Fibroblast of pulmonary artery (primary cell): ENCODE results near the gene SNU13.
"Not testable (repeated sequence)": the region's sequence is repeated elsewhere in the genome, so short reads cannot be mapped to it uniquely, and the experiment has no call there.

ENCODE experiments used
- DNase-seq: peaks from one replicate; pipeline ENCODE4 v3.0.0-alpha.2; 2010; ENCODE audit warnings: low read depth
- H3K4me3 ChIP-seq: replicated peaks from 2 replicates; pipeline ENCODE4 v1.5.1; 2011; ENCODE audit warnings: low read depth, mild to moderate bottlenecking, control low read depth, low read length, moderate library complexity
- TF ChIP-seq, protein P1 (sequence below): IDR thresholded peaks from 2 replicates; pipeline ENCODE4 v1.5.1; 2011; ENCODE audit warnings: mild to moderate bottlenecking, control low read depth, low read length, inconsistent platforms; ENCODE audit errors: missing control alignments

Gene SNU13

DNA sequence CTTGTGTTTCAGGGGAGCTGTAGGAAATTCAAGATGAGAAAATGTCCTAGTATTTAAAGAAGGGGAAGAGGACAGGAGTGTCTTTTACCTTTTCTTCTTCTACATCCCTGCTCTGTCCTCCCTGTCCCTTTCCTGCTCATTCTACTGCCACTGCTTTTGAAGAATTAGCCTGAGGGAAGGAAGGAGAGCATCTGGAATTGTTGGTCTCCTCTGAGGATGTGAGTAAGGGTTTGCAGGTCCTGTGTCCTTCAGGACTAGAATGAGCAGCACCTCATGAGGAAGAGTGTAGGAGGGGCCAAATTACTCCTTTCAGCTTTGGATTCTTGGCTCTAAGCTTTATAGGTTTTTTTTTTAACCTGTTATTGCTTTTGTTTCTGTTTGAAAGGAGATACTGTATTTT lies 24.2 kb downstream of the SNU13 start:
- DNase-seq: no peak

DNA sequence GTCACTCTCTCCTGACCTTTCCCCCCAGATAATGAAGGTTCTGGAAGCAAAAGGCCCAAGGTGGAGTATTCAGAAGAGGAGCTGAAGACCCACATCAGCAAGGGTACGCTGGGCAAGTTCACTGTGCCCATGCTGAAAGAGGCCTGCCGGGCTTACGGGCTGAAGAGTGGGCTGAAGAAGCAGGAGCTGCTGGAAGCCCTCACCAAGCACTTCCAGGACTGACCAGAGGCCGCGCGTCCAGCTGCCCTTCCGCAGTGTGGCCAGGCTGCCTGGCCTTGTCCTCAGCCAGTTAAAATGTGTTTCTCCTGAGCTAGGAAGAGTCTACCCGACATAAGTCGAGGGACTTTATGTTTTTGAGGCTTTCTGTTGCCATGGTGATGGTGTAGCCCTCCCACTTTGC lies 25.1 kb downstream of the SNU13 start:
- H3K4me3 ChIP-seq, DNase-seq: not testable (repeated sequence)

More for the DNA sequence above, 24.2 kb downstream of the SNU13 start:
- TF ChIP-seq, protein P1, sequence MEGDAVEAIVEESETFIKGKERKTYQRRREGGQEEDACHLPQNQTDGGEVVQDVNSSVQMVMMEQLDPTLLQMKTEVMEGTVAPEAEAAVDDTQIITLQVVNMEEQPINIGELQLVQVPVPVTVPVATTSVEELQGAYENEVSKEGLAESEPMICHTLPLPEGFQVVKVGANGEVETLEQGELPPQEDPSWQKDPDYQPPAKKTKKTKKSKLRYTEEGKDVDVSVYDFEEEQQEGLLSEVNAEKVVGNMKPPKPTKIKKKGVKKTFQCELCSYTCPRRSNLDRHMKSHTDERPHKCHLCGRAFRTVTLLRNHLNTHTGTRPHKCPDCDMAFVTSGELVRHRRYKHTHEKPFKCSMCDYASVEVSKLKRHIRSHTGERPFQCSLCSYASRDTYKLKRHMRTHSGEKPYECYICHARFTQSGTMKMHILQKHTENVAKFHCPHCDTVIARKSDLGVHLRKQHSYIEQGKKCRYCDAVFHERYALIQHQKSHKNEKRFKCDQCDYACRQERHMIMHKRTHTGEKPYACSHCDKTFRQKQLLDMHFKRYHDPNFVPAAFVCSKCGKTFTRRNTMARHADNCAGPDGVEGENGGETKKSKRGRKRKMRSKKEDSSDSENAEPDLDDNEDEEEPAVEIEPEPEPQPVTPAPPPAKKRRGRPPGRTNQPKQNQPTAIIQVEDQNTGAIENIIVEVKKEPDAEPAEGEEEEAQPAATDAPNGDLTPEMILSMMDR: no peak
- no peak overlapping the region for H3K4me3 ChIP-seq

DNA sequence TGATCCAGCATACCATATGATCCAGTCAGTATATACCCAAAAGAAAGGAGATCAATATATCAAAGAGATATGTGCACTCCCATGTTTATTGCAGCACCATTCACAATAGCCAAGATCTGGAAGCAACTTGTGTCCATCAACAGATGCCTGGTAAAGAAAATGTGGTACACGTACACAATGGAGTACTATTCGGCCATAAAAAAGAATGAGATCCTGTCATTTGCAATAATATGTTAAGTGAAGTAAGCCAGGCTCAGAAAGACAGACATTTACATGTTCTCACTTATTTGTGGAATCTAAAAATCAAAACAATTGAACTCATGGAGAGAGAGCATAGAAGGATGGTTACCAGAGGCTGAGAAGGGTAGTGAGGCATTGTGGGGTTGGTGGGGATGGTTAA lies 27.0 kb downstream of the SNU13 start:
- no peak for DNase-seq
- no peak overlapping the region for H3K4me3 ChIP-seq
- TF ChIP-seq, protein P1: no peak

DNA sequence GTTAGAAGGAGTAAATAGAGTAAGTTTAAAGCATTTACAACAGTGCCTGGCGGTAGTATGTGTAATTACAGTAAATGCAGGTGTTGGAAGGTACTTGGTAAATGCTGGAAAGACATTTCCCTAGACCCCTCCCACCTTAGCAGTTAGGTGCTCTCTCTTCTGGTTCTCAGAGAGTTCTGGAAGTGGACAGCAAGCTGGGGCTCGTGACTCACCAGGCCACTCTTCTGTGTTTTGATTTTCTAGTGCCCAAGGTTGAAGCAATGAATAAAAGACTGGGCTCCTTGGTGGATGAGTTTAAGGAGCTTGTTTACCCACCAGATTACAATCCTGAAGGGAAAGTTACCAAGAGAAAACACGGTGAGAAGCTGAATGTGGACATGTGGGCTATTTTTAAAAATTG lies 27.6 kb downstream of the SNU13 start:
- TF ChIP-seq, protein P1: no peak
- no peak for DNase-seq
- H3K4me3 ChIP-seq: no peak overlapping the region

DNA sequence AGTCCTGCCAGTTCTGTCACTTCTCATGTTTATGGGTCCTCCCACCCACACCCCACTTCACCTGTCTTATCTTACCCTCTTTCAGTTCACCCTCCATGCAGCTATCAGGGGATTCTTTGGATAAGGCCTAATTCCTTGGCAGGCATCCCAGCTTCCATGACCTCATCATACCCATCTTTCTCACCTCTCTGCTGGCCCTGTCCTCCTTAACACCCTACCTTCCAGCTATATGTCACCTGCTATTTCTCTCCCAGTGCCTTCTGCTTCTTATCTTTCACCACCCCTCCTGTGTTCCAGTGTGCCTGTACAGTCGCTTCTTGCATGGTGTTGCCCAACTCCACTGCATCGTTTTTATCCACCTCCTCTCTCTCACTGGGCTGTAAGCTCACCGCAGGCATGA lies 28.3 kb downstream of the SNU13 start:
- no peak overlapping the region for H3K4me3 ChIP-seq
- TF ChIP-seq, protein P1: no peak
- DNase-seq: no peak

DNA sequence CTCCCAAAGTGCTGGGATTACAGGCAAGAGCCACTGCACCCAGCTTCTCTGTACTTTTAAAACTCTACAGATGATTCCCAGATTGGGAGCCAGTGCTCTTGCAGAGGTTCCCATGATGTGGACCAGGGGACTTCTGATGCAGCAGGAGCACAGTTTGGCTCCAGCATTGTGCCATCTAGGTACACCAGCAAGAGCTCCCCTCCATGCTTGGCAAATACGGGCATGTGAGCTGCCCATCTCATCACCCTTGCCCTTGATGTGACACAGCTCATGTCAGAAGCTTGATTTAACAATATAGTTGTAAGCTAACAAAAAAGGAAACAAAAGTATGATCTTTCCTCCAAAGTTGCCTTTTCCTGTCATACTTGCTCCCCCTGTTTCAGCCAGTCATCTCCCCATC lies 28.7 kb downstream of the SNU13 start:
- TF ChIP-seq, protein P1: no peak
- no peak for DNase-seq
- H3K4me3 ChIP-seq: no peak overlapping the region

DNA sequence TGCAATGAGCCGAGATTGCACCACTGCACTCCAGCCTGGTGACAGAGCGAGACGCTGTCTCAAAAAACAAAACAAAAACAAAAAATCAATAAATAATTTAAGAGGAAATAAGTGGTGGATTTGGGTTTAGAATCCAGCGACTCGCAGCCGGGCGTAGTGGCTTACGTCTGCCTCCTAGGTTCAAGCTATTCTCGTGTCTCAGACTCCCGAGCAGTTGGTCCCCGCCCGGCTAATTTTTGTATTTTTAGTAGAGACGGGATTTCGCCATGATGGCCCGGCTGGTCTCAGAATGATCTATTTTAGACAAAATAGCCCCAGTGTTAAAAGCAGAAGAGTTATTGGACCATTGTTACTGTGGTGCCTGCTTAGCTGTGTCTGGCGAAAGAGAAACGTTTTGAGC lies 29.8 kb downstream of the SNU13 start:
- DNase-seq: no peak
- no peak overlapping the region for H3K4me3 ChIP-seq
- TF ChIP-seq, protein P1: no peak

DNA sequence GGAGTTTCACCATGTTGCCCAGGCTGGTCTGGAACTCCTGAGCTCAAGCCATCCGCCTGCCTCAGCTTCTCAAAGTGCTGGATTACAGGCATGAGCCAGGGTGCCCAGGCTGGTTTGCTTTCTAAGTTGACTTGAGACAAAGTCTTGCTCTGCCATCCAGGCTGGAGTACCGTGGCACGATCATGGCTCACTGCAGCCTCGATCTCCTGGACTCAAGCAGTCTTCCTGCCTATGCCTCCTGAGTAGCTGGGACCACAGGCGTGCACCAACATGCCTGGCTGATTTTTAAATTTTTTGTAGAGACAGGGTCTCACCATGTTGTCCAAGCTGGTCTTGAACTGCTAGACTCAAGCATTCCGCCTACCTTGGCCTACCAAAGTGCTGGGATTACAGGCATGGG lies 31.0 kb downstream of the SNU13 start:
- TF ChIP-seq, protein P1: no peak
- H3K4me3 ChIP-seq: no peak overlapping the region
- no peak for DNase-seq
